Measurements from ENCODE around the gene NR1D1. TPM values are rescaled to one million over a fixed set of nuclear protein-coding genes. Genes with fewer than 3 reads are reported as not detected.

NR1D1 gene
- polyA plus RNA-seq, 1 experiment: 0.62 TPM

DNA sequence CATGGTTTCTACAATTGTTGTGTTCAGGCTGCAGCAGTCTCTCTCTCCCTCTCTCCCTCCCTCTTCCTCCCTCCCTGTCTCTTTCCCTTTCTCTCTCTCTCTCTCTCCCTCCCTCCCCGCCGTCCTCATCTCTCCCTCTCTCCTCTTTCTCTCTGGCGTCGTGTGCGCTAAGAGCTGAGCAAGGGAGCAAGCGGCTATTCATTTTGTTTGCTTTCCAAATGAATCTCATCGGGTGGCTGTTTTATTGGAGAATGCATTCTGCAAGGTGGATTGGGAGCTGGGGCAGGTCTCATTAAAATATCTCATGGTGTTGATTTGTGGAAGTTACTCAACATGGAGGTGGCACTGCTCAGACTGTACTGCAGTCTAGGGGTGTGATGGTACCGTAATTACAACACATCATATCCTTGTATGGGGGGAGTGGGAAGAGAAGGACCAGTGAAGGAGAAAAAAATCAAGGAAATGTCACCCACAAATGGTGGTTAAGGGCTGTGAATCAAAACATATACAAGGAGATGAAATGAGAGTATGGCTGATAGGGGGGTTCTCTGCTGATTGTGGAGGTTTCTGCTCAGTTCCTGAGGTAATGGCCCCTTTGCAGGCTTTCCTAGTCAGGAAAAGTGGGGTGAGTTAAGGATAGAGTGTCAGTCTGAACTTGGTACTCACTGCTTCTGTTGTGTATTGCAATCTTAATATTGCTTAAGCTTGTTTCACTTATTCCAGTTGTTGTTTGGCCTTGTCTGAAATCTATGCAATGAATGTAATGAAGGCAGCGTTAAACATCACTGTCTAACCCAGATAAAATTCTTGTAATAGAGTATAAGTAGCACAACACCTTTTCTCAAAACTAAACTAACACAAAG lies 24.1 kb upstream of the NR1D1 start:
- no peak for DNase-seq (ENCODE audit: low read depth, low spot score)
- Histone ChIP-seq H3K9me3 (ENCODE audit: control insufficient read depth, insufficient read depth, low read length) (no peaks in the 10 kb centered on the region), H3K27ac (ENCODE audit: low read depth, low read length) (peak overlapping the region; percentile 31), H3K4me3 (ENCODE audit: low read depth, low read length) (peak overlapping the region; percentile 97), H3K27me3 (ENCODE audit: control insufficient read depth, insufficient read depth, low read length) (no peaks in the 10 kb centered on the region)
- TF ChIP-seq, protein P1, sequence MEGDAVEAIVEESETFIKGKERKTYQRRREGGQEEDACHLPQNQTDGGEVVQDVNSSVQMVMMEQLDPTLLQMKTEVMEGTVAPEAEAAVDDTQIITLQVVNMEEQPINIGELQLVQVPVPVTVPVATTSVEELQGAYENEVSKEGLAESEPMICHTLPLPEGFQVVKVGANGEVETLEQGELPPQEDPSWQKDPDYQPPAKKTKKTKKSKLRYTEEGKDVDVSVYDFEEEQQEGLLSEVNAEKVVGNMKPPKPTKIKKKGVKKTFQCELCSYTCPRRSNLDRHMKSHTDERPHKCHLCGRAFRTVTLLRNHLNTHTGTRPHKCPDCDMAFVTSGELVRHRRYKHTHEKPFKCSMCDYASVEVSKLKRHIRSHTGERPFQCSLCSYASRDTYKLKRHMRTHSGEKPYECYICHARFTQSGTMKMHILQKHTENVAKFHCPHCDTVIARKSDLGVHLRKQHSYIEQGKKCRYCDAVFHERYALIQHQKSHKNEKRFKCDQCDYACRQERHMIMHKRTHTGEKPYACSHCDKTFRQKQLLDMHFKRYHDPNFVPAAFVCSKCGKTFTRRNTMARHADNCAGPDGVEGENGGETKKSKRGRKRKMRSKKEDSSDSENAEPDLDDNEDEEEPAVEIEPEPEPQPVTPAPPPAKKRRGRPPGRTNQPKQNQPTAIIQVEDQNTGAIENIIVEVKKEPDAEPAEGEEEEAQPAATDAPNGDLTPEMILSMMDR (IDR thresholded peaks at IDR 0.05; ENCODE audit: low read depth, low read length): no peak
- ChIA-PET CTCF (interaction anchor here (0.6 to 8.1 kb wide), 10 partner anchors 8 to 193 kb away, joined by 3 to 83 read pairs (median 7); partner anchors contain the start of genes CASC3 and WIPF2), POLR2A (interaction anchor here (0.7 to 5.4 kb wide), 5 partner anchors 12 to 89 kb away, joined by 3 to 66 read pairs (median 5); partner anchors contain the start of genes CASC3 and NR1D1)

DNA sequence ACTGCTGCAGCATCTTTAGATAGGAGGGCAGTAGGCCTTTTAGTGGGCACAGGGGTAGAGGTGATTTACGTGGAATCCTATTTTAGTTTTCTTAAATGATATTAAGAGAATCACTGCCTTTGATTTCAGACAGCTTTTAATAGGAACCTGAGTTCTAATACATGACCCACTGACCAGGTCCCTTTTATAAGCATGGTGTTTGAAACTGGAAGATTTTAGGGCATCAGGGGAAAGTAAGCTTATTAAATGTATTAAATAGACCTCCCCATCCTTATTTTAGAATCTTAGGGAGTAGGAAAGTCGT lies 23.4 kb upstream of the NR1D1 start:
- TF ChIP-seq, protein P1 (IDR thresholded peaks at IDR 0.05; ENCODE audit: low read depth, low read length): no peak
- H3K4me3 ChIP-seq (ENCODE audit: low read depth, low read length): peak overlapping the region; percentile 97
- CTCF ChIA-PET: interaction anchor here (0.6 to 8.1 kb wide), 8 partner anchors 8 to 97 kb away, joined by 3 to 83 read pairs (median 7); partner anchors contain the start of gene WIPF2

GRCh38 chr17:40122999-40123810 lies 22.8 kb upstream of the NR1D1 start:
- DNase-seq (ENCODE audit: low read depth, low spot score): no peak
- POLR2A ChIA-PET: interaction anchor here (0.5 to 5.4 kb wide), 7 partner anchors 11 to 143 kb away, joined by 3 to 66 read pairs (median 3); partner anchors contain the start of genes CASC3, NR1D1 and PSMD3
- Histone ChIP-seq H3K4me3 (ENCODE audit: low read depth, low read length) (peak overlapping the region; percentile 97), H3K27ac (ENCODE audit: low read depth, low read length) (peak overlapping the region; percentile 39), H3K27me3 (ENCODE audit: control insufficient read depth, insufficient read depth, low read length) (no peaks in the 10 kb centered on the region), H3K9me3 (ENCODE audit: control insufficient read depth, insufficient read depth, low read length) (no peaks in the 10 kb centered on the region)
- TF ChIP-seq, protein P1 (IDR thresholded peaks at IDR 0.05; ENCODE audit: low read depth, low read length): no peak
- CTCF ChIA-PET: interaction anchor here (0.6 to 8.1 kb wide), 9 partner anchors 9 to 96 kb away, joined by 3 to 83 read pairs (median 7); partner anchors contain the start of gene WIPF2

More for the DNA sequence above, 23.4 kb upstream of the NR1D1 start:
- no peaks in the 10 kb centered on the region for H3K9me3 ChIP-seq (ENCODE audit: control insufficient read depth, insufficient read depth, low read length)
- POLR2A ChIA-PET: interaction anchor here (0.9 to 5.4 kb wide), 4 partner anchors 12 to 59 kb away, joined by 3 to 66 read pairs (median 22); partner anchors contain the start of genes CASC3 and NR1D1
- no peak overlapping the region for H3K27ac ChIP-seq (ENCODE audit: low read depth, low read length)
- H3K27me3 ChIP-seq (ENCODE audit: control insufficient read depth, insufficient read depth, low read length): no peaks in the 10 kb centered on the region
- DNase-seq (ENCODE audit: low read depth, low spot score): no peak

- no peak for DNase-seq (ENCODE audit: low read depth, low spot score)
- no peaks in the 10 kb centered on the region for H3K9me3 ChIP-seq (ENCODE audit: control insufficient read depth, insufficient read depth, low read length)
- CTCF ChIA-PET: interaction anchor here (0.6 to 8.1 kb wide), 5 partner anchors 11 to 108 kb away, joined by 3 to 83 read pairs (median 5); no protein-coding TSS in a partner anchor
Measured at GRCh38 chr17:40122136-40122998, 22.0 kb upstream of the NR1D1 start.

More at GRCh38 chr17:40122136-40122998, 22.0 kb upstream of the NR1D1 start:
- POLR2A ChIA-PET: interaction anchor here (0.5 to 5.4 kb wide), 6 partner anchors 10 to 142 kb away, joined by 3 to 66 read pairs (median 4); partner anchors contain the start of genes CASC3 and PSMD3
- no peaks in the 10 kb centered on the region for H3K27me3 ChIP-seq (ENCODE audit: control insufficient read depth, insufficient read depth, low read length)
- H3K27ac ChIP-seq (ENCODE audit: low read depth, low read length): peak overlapping the region; percentile 84
- H3K4me3 ChIP-seq (ENCODE audit: low read depth, low read length): peak overlapping the region; percentile 97
- TF ChIP-seq, protein P1 (IDR thresholded peaks at IDR 0.05; ENCODE audit: low read depth, low read length): peak; percentile 33

All from AG04450 (cell line).